Ovary (tissue), 9 donors: ENCODE measurements around the gene OIP5. TPM values are rescaled to one million over a fixed set of nuclear protein-coding genes. Genes with fewer than 3 reads are reported as not detected.

Experiments
- DNase-seq, 5 donors: peaks; one replicate each; pipeline ENCODE4 v3.0.0-alpha.2; 2019 to 2020
- H3K27ac ChIP-seq, 2 donors: fragments of 200-600 bp; one replicate each; pipeline versions ENCODE4 v1.5.1 to v1.8.0; 2019 to 2022
- H3K27me3 ChIP-seq: fragments of 200-600 bp; one replicate; pipeline ENCODE4 v1.8.0; 2022
- H3K36me3 ChIP-seq: fragments of 200-600 bp; sonication (generic); one replicate; pipeline ENCODE4 v1.5.1; 2019
- H3K4me1 ChIP-seq: one replicate; pipeline ENCODE4 v1.8.1; 2013; ENCODE audit warnings: mild to moderate bottlenecking, moderate library complexity; ENCODE audit not compliant: insufficient read depth
- H3K4me3 ChIP-seq: fragments of 200-600 bp; sonication (generic); one replicate; pipeline ENCODE4 v1.5.1; 2017
- H3K9me3 ChIP-seq, 2 donors: fragments of 200-600 bp in 1 of 2; sonication (generic) in 1 of 2; one replicate each; pipeline versions ENCODE4 v1.5.1 to v1.8.1; 2013 to 2019; ENCODE audit warnings: mild to moderate bottlenecking in 1 of 2, moderate library complexity in 1 of 2
- EP300 ChIP-seq: sonication (generic); formaldehyde crosslinking; IDR thresholded peaks from one replicate; pipeline ENCODE4 v1.6.1; 2017; ENCODE audit warnings: antibody characterized with exemption
- POLR2A ChIP-seq: fragments of 450-650 bp; IDR thresholded peaks from one replicate; pipeline ENCODE4 v1.6.1; 2017; ENCODE audit warnings: antibody characterized with exemption, mild to moderate bottlenecking, moderate library complexity
- WGBS, 3 donors: extraction: QIAGEN DNeasy Blood & Tissue Kit in 1 of 3; methylation state at CpG; one replicate each; pipeline versions ENCODE4 v1.1.5 to v1.1.7; 2013 to 2017; 5-methylcytosine and 5-hydroxymethylcytosine counted together
- intact Hi-C, 4 donors: fragments of 100-400 bp; cut with DNase I; formaldehyde crosslinking; loops; one replicate each; pipeline versions ENCODE4 v1.11.0 to v1.15.1; 2022 to 2023
- polyA plus RNA-seq, 2 donors: library from polyadenylated mRNA; stranded (reverse); fragments of 200-250 nt in 1 of 2; fragments of 350-450 nt in 1 of 2; fragmentation: Illumina TruSeq in 1 of 2; extraction: RNeasy Lipid Tissue Mini Kit (QIAGEN cat#74804) in 1 of 2; gene quantifications; one replicate each; pipeline ENCODE4 v1.2.3, GENCODE V29; 2013 to 2014
- total RNA-seq, 7 donors: library from RNA; depleted of rRNA in 2 of 7; stranded (reverse); fragments of >200 nt in 2 of 7; fragmentation: NEBNext Ultra II Directional in 3 of 7; extraction: Animal tissue kit (Norgen Biotek cat#: 25700) in 3 of 7; gene quantifications; one replicate each; pipeline versions ENCODE4 v1.1.0 to v1.2.4, GENCODE V29; 2016 to 2023
- TF ChIP-seq, protein P1 (sequence below), 3 donors: fragments of 450-650 bp in 2 of 3; fragments of 200-600 bp in 1 of 3; IDR thresholded peaks; one replicate each; pipeline versions ENCODE4 v1.5.1 to v1.8.0; 2016 to 2022; ENCODE audit warnings: antibody characterized with exemption in 3 of 3, mild to moderate bottlenecking in 1 of 3
- donor health status: DM: no; HTN: no; CAD: no; lungs with moderate emphysema.
- donor health status: DM: no; HTN: no; CAD: no.
- donor health status: Bipolar disorder and iron deficiency.
- donor health status: DM: yes; HTN: yes; CAD: no.
- donor health status: DM: no; HTN: no; CAD: no.
- donor health status: DM: yes; HTN: yes; CAD: no.

Gene OIP5
- total and polyA plus RNA-seq, 9 donors, result 0.52 to 1.9 (median 0.94) TPM

DNA sequence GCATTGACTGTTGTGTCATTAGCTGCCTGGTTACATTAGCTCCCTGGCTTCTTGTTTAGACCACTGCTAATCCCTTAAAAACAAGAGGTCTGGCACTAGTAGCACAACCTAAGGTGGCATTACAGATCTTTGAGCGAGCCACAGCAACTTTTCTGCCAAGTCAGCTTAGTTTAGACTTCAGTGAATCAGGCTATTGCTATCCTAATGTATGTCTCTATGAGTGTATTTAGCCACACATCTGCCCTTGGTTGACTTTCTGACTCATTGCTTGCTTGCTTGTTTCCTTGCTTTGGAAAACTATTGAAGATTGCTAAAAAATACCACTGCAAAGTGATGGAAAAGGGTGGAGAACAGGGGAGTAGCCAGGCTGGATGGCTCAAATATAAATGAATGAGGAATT is 51.2 kb downstream of the OIP5 start:
- WGBS, 3 donors, result 69 to 83% (median 81%) methylated on average over 1 of the region's 1 CpG
- H3K36me3 ChIP-seq, result no peaks in the 10 kb centered on the region
- no peak for TF ChIP-seq POLR2A
- TF ChIP-seq, protein P1, sequence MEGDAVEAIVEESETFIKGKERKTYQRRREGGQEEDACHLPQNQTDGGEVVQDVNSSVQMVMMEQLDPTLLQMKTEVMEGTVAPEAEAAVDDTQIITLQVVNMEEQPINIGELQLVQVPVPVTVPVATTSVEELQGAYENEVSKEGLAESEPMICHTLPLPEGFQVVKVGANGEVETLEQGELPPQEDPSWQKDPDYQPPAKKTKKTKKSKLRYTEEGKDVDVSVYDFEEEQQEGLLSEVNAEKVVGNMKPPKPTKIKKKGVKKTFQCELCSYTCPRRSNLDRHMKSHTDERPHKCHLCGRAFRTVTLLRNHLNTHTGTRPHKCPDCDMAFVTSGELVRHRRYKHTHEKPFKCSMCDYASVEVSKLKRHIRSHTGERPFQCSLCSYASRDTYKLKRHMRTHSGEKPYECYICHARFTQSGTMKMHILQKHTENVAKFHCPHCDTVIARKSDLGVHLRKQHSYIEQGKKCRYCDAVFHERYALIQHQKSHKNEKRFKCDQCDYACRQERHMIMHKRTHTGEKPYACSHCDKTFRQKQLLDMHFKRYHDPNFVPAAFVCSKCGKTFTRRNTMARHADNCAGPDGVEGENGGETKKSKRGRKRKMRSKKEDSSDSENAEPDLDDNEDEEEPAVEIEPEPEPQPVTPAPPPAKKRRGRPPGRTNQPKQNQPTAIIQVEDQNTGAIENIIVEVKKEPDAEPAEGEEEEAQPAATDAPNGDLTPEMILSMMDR (IDR thresholded peaks at IDR 0.05), result no peak
- TF ChIP-seq EP300, result no peak

DNA sequence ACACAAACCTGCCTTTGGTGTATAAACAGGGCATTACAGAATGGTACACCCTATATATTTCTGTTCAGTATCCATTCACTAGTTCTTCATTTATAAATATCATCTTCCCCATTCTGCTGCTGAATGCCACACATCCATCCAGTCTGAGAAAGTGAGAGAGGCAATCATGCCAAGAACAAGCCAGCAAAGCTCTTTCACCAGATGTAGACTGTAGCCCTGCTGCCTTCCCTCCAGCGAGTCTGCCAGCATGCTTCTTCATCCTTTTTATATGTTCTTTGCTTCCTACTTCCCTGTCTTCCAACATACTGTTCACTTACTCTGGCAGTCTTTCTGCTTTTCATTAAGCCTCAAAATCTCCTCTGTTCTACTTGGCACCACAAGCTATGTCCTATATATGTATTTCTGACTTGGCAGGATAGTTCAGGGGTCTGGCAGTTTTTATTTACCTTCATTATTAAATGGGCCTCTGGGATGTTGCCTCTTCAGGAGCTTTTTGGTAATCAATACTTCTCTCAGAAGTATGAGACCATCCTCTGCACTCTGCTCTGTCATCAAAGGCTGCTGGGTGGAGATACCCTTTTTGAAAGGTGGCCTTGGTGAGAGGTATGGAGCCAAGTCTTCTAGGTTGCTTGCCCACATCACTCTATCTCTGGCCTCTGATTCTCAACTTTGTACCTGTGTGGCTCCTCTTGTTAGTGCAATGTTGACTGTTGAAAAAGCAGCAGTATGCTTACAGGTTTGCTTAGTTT is 52.7 kb downstream of the OIP5 start:
- no peaks in the 10 kb centered on the region for H3K27me3 ChIP-seq
- no peaks in the 10 kb centered on the region for H3K9me3 ChIP-seq
- intact Hi-C loops, result no loop called here
- H3K4me3 ChIP-seq, result no peak overlapping the region
- H3K27ac ChIP-seq, result no peak overlapping the region
- 82 to 91% (median 87%) methylated on average over 1 of the region's 1 CpG for WGBS, 3 donors
- peaks cover 2% of the 10 kb centered on the region for H3K4me1 ChIP-seq
- H3K36me3 ChIP-seq, result no peaks in the 10 kb centered on the region
- TF ChIP-seq POLR2A, result no peak
- TF ChIP-seq, protein P1 (IDR thresholded peaks at IDR 0.05), result no peak
- no peak for TF ChIP-seq EP300
- no peak for DNase-seq

More for the DNA sequence above, 51.2 kb downstream of the OIP5 start:
- no peak overlapping the region for H3K4me3 ChIP-seq
- H3K9me3 ChIP-seq, result no peaks in the 10 kb centered on the region
- intact Hi-C loops, result no loop called here
- H3K27me3 ChIP-seq, result no peaks in the 10 kb centered on the region
- H3K4me1 ChIP-seq, result peaks cover 7% of the 10 kb centered on the region
- no peak for DNase-seq
- H3K27ac ChIP-seq, result no peak overlapping the region

DNA sequence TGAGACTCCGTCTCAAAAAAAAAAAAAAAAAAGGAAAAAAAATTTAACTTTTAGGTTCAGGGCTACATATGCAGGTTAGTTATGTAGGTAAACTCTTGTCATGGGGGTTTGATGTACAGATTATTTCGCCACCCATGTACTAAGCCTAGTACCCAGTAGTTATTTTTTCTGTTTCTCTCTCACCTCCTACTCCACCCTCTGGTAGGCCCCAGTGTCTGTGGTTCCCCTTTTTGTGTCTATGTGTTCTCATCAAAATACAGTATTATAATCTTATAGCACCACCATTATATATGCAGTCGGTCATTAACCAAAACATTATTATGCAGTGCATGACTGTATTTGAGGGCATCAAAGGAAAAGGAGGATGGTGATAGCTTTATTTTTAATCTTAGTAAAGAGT is 54.1 kb downstream of the OIP5 start:
- Histone ChIP-seq H3K9me3 (no peaks in the 10 kb centered on the region), H3K27ac (no peak overlapping the region), H3K36me3 (no peaks in the 10 kb centered on the region), H3K4me3 (no peak overlapping the region), H3K4me1 (peaks cover 2% of the 10 kb centered on the region), H3K27me3 (no peaks in the 10 kb centered on the region)
- intact Hi-C loops, result no loop called here
- TF ChIP-seq POLR2A (no peak), EP300 (no peak)
- TF ChIP-seq, protein P1 (IDR thresholded peaks at IDR 0.05), result no peak
- no peak for DNase-seq
- 95 to 96% (median 96%) methylated on average over 3 of the region's 3 CpGs for WGBS, 3 donors

DNA sequence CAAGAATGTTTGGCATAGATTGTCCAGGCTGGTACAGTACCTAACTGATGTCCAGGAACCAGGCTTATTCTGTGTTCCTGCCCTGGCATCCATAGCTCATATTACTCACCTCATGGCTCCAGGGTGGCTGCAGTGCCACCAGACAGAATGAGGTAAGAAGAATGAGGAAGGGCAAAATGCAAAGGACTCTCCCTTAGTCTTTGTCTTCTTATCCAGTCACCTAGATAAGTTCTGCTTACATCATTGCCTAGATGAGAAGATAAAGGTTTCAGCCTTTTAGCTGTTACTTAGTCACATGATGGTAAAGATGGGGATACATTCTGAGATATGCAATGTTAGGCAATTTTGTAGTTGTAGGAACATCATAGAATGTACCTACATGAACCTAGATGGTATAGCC is 55.6 kb downstream of the OIP5 start:
- TF ChIP-seq, protein P1 (IDR thresholded peaks at IDR 0.05), result no peak
- TF ChIP-seq POLR2A (no peak), EP300 (no peak)
- H3K4me1 ChIP-seq, result no peaks in the 10 kb centered on the region
- no peaks in the 10 kb centered on the region for H3K27me3 ChIP-seq
- H3K36me3 ChIP-seq, result no peaks in the 10 kb centered on the region
- no peak overlapping the region for H3K27ac ChIP-seq
- H3K9me3 ChIP-seq, result no peaks in the 10 kb centered on the region
- intact Hi-C loops, result no loop called here
- DNase-seq, result no peak
- H3K4me3 ChIP-seq, result no peak overlapping the region
